ENCODE data around the gene CATSPER3.

The CATSPER3 gene

DNA sequence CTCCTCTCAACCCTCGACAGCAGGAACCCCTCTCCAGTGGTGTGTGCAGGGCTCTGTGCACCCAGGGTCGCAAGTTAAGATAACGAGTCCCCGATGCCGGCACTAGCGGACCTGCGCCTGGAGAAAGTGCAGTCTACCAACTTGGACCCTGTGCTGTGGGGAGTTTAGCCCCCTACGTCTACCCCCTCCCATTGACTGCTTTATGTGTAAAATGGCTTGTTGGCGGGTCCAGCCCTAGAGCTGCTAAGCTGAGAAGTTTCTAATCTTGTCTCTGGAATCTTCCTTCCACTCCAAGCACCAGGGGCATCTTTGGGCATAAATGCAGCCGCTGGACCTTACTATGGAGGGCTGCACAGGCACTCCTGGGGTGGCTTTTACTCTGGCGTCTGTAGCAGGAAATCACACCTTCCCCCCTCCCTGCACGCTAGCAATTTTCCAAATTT, 73.5 kb downstream of the CATSPER3 start:
- no peak for DNase-seq (ENCODE audit: low spot score)

GRCh38 chr5:135041726-135042125, 74.0 kb downstream of the CATSPER3 start:
- DNase-seq (ENCODE audit: low spot score), result no peak

GRCh38 chr5:135042595-135042994, 74.9 kb downstream of the CATSPER3 start:
- no peak for DNase-seq (ENCODE audit: low spot score)

DNA sequence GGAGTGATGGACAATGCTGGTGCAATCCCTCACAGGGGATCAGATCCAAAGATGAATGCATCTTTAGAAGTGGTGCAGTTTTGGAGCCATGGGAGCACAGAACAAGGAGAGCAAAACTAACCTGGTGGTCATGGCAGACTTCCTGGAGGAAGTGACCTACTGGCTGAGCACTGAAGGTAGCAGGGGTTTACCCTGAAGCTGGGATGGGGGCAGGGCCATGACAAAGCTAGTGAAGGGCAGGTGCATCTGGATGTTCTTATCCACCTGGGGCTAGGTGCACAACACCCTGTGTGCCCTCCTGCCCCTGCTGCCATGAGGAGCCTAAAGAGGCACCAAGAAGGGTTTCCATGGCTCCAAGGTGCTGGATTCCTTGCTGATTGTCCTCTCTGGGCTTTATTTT, 77.8 kb downstream of the CATSPER3 start:
- no peak for DNase-seq (ENCODE audit: low spot score)

GRCh38 chr5:135046661-135047346, 79.1 kb downstream of the CATSPER3 start:
- DNase-seq (ENCODE audit: low spot score), result no peak

GRCh38 chr5:135047347-135047695, 79.6 kb downstream of the CATSPER3 start:
- no peak for DNase-seq (ENCODE audit: low spot score)

DNA sequence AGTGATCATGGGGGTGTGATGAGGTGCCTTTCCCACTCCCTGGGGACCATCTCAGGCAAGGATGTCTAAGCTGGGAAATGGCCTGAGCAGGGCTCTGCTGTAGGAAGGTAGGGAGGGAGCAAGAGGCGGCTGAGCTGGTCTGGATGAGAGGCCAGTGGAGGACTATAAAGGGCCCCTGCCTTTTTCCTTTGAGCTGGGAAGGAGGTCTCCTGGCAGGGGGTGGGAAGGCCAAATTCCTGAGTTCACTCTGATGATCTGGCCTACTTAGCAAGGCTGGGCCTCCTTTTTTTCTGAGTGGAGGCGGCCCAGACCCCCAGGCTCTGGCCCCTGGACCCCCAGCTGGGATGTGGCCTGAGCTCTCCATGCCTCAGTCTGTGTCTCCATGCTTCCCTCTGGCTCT, 80.6 kb downstream of the CATSPER3 start:
- DNase-seq (ENCODE audit: low spot score), result no peak

DNA sequence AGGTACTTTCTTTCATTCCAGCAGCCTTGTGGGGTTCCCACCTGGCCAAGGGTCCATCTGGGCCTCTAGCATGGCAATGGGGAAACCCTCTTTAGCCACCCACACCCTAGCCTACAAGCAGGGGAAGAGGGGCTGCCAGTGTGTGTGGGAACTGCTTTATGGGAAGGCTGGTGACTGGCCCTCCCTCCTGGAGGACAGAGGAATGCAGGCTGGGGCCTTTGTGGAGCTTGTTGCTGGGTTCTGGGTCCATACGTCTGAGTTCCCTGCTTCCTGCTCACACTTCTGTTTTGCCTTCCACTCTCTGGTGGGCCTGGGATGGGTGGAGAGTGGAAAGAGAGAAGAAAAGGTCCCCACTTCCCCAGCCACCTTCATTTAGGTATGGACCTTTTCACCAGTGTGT, 81.2 kb downstream of the CATSPER3 start:
- DNase-seq (ENCODE audit: low spot score), result no peak

DNA sequence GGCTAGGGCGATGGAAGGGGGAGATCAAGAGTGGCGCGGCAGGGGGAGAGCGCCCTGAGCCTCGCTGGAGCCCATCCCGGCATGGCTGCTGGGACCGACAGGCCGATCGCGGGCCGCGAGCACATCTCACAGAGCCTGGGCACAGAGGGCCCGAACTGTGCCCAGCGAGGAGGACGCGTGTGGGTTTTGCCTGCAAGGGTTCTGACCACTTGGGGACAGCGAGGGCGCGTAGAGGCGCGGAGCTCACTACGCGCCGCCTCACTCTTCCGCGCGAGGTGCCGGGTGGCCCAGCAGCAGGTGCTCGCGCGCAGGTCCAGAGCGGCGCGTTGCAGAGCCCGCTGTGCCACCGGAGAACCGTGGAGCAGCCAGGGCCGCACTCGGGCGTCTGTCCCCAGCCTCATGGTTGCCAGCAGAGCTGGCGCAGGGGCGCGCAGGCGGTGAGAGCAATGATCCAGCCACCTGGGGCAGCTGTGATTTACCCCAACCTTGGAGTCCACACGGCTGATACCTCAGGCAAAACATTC, 82.6 kb downstream of the CATSPER3 start:
- no peak for DNase-seq (ENCODE audit: low spot score)

DNA sequence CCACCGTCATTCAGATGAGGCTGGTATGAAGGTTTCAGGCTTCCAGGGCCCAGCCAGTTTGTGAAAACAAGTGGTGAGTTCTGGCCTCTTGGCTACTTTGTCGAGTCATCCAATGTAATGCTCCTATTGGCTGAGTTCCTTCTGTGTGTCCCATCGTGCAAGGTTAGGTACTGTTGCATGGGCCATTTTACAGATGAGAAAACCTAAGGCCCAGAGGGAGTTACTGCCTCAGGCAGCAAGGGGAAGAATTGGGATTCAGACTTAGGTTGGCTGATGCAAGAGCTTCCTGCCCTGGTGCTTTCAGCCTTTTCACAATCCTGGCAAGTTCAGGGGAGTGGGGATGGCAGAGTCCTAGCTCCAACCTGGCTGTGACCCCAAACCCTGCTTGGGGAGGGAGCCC, 83.7 kb downstream of the CATSPER3 start:
- DNase-seq (ENCODE audit: low spot score), result no peak

DNA sequence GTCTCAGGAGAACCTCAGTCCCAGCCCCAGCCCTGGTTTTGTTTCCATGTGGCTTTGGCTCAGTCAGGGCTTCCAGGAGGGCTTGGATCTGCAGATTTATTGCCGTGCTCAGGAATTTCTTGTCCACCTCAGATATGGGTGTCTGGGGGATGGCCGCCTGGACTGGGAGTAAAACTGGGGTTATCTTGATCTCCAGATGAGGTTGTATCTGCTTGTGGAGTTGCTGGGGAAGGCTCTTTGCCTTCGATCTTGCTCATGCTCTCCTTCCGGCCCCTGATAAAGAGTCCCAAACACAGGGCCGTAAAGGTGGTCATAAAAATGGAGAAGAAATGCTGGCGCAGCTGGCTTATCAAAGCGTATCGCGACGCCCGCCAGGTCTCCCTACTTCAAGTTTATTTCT, 84.2 kb downstream of the CATSPER3 start:
- no peak for DNase-seq (ENCODE audit: low spot score)

GRCh38 chr5:135052511-135053145, 84.9 kb downstream of the CATSPER3 start:
- no peak for DNase-seq (ENCODE audit: low spot score)

GRCh38 chr5:135053278-135053677, 85.6 kb downstream of the CATSPER3 start:
- DNase-seq (ENCODE audit: low spot score), result no peak

GRCh38 chr5:135053989-135054388, 86.3 kb downstream of the CATSPER3 start:
- DNase-seq (ENCODE audit: low spot score), result no peak

GRCh38 chr5:135054546-135054945, 86.8 kb downstream of the CATSPER3 start:
- no peak for DNase-seq (ENCODE audit: low spot score)

- no peak for DNase-seq (ENCODE audit: low spot score)
These were observed 87.7 kb downstream of the CATSPER3 start for GRCh38 chr5:135055396-135055795.

DNA sequence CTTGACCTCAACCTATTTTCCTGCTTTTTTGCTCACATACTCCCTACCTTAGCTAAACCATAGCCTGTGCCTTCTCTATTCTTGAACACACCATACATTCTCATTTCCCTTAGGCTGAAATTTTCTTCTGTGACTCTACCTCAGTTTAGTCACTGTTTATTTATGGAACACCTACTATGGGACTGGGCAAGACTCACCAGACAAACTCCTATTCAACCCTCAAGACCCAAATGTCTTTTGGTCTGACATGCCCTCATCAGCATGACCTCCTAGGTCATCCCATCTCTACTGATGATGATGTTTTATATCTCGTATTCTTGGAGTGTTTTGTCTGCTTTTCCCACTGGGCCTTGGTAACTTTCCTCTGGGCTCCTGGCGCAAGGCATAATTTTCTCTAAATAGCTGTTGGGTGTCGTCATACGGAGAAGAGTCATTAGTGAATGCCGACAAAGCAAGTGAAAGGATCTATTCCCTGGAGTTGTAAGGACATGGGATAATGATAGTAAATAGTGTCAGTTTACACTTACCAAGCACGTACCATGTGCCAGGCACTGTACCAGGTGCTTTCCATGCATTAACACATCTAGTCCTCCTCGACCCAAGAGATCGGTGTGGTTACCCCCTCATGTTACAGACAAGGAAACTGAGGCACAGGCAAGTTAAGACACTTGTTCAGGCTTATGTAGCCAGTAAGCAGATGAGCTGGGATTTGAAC, 88.8 kb downstream of the CATSPER3 start:
- no peak for DNase-seq (ENCODE audit: low spot score)

DNA sequence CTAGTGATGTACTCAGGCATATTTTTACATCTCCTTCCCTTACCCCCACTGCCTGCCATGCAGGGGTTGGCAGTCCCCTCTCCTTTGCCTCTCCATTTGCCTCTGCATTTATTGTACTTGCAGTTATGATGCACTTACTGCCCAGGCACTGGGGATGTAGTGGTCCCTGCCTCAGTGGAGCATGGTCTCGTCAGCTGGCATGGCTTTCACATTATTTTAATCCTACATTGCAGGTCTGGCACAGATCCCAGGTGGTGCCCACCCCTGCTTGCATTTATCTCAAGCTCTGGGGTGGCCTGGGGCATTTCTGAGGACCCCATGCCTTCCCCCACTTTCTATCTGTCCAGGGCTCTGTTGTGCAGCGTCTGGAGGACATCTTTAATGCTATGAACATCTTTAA, 89.5 kb downstream of the CATSPER3 start:
- DNase-seq (ENCODE audit: low spot score), result no peak

DNA sequence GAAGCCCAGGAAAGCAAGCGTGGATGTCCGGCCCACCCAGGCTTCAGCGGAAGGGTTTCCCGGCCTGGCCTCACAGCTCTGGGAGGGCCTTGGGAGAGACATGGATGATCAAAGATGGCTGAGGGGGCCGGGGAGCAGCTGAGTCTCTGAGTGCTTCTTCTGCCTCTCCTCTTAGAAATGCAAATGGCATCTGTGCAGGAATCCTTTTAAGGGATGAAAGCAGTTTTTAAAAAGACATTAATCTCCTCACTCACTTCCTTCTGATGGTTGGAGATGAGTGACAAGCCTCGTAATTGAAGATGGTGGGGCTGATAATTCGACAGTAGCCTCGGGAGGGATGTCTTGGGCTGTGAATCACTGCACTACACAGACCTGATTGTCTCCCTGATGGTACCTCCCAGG, 90.6 kb downstream of the CATSPER3 start:
- DNase-seq (ENCODE audit: low spot score), result no peak

- DNase-seq (ENCODE audit: low spot score), result no peak
These were observed 91.6 kb downstream of the CATSPER3 start for GRCh38 chr5:135059000-135059923.

DNA sequence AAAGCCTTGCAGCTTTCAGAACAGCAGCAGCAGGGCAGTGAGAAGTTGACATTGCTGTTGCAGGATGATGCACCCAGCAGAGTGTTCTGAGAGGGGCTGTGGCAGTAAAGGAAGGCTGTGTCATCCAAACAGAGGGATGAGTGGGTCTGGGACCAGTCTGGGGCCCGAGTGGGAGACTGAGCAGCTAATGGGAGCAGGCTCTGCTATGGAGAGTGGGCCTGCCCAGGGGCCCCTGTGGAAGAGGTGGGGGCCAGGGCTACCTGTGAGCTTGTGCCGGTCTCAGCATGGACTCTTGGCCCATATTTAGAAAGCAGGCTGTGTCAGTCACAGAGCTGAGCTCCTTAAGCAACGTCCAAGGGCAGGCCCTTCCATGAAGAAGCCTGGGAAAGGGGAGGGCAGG, 92.3 kb downstream of the CATSPER3 start:
- DNase-seq (ENCODE audit: low spot score), result no peak

- no peak for DNase-seq (ENCODE audit: low spot score)
These were observed 93.3 kb downstream of the CATSPER3 start for GRCh38 chr5:135061001-135061400.

Measured in HuH-7.5 (cell line).